MM.1S (cell line): ENCODE results near the gene SH3BP2.

Source experiments
- DNase-seq: peaks from one replicate; pipeline ENCODE4 v3.0.0-alpha.2; 2015
- H2AFZ ChIP-seq: fragments of 300-600 bp; sonication (generic); 2 replicates; pipeline ENCODE4 v1.6.0; 2016; ENCODE audit warnings: antibody characterized with exemption, low read length
- H3F3A ChIP-seq: fragments of 300-600 bp; sonication (generic); 2 replicates; pipeline ENCODE4 v1.6.1; 2016; ENCODE audit warnings: mild to moderate bottlenecking, antibody characterized with exemption, low read length, moderate library complexity, mixed read lengths; ENCODE audit not compliant: insufficient read depth
- H3K27ac ChIP-seq: fragments of 300-600 bp; sonication (generic); 2 replicates; pipeline ENCODE4 v1.5.1; 2016; ENCODE audit warnings: mild to moderate bottlenecking, low read length
- H3K27me3 ChIP-seq: fragments of 300-600 bp; sonication (generic); replicated peaks from 2 replicates; pipeline ENCODE4 v1.6.0; 2016; ENCODE audit warnings: low read length; ENCODE audit not compliant: insufficient read depth
- H3K36me3 ChIP-seq: fragments of 300-600 bp; sonication (generic); replicated peaks from 2 replicates; pipeline ENCODE4 v1.6.1; 2016; ENCODE audit warnings: mild to moderate bottlenecking, low read length, mixed read lengths; ENCODE audit not compliant: insufficient read depth
- H3K4me1 ChIP-seq: fragments of 300-600 bp; sonication (generic); 2 replicates; pipeline ENCODE4 v1.6.1; 2016; ENCODE audit warnings: low read length, mixed read lengths
- H3K4me2 ChIP-seq: fragments of 300-600 bp; sonication (generic); 2 replicates; pipeline ENCODE4 v1.6.0; 2016; ENCODE audit warnings: low read depth, low read length
- H3K4me3 ChIP-seq: fragments of 300-600 bp; sonication (generic); 2 replicates; pipeline ENCODE4 v1.5.1; 2016; ENCODE audit warnings: low read length, mixed read lengths
- H3K79me2 ChIP-seq: fragments of 300-600 bp; sonication (generic); 2 replicates; pipeline ENCODE4 v1.6.1; 2016; ENCODE audit warnings: mixed run types, low read length, mixed read lengths
- H3K9ac ChIP-seq: fragments of 300-600 bp; sonication (generic); 2 replicates; pipeline ENCODE4 v1.6.1; 2016; ENCODE audit warnings: low read length, mixed read lengths
- H3K9me2 ChIP-seq: fragments of 300-600 bp; sonication (generic); replicated peaks from 2 replicates; pipeline ENCODE4 v1.6.1; 2016; ENCODE audit warnings: mild to moderate bottlenecking, low read length, mixed read lengths; ENCODE audit not compliant: insufficient read depth
- H3K9me3 ChIP-seq: fragments of 300-600 bp; sonication (generic); replicated peaks from 2 replicates; pipeline ENCODE4 v1.6.1; 2016; ENCODE audit warnings: mild to moderate bottlenecking, low read length, mixed read lengths; ENCODE audit not compliant: insufficient read depth
- H4K20me1 ChIP-seq: fragments of 300-600 bp; sonication (generic); 2 replicates; pipeline ENCODE4 v1.6.1; 2016; ENCODE audit warnings: mild to moderate bottlenecking, low read length, moderate library complexity, mixed read lengths; ENCODE audit not compliant: insufficient read depth
- CTCF ChIP-seq: fragments of 300-600 bp; sonication (generic); IDR thresholded peaks from 2 replicates; pipeline ENCODE4 v1.5.1; 2016; ENCODE audit warnings: antibody characterized with exemption, low read length, mixed read lengths
- EZH2 ChIP-seq: fragments of 300-600 bp; sonication (generic); optimal IDR thresholded peaks from 2 replicates; pipeline ENCODE3; 2017; ENCODE audit warnings: low read depth, mild to moderate bottlenecking, antibody characterized with exemption, low read length, mixed read lengths
- EZH2phosphoT487 ChIP-seq: fragments of 300-600 bp; sonication (generic); IDR thresholded peaks from 2 replicates; pipeline ENCODE4 v1.6.1; 2018; ENCODE audit warnings: antibody characterized with exemption, low read length

SH3BP2 gene

GRCh38 chr4:2830632-2831610, 38.0 kb downstream of the SH3BP2 start:
- no peaks in the 10 kb centered on the region for H3F3A ChIP-seq
- TF ChIP-seq EZH2 (no peak), CTCF (no peak), EZH2phosphoT487 (no peak)
- DNase-seq, result no peak
- no peaks in the 10 kb centered on the region for H3K9me2 ChIP-seq
- H2AFZ ChIP-seq, result no peak overlapping the region
- no peak overlapping the region for H3K4me2 ChIP-seq
- no peaks in the 10 kb centered on the region for H3K36me3 ChIP-seq
- H4K20me1 ChIP-seq, result no peaks in the 10 kb centered on the region
- H3K9ac ChIP-seq, result no peak overlapping the region
- H3K27me3 ChIP-seq, result no peaks in the 10 kb centered on the region
- H3K4me1 ChIP-seq, result no peaks in the 10 kb centered on the region
- no peaks in the 10 kb centered on the region for H3K9me3 ChIP-seq
- no peak overlapping the region for H3K27ac ChIP-seq
- H3K79me2 ChIP-seq, result no peaks in the 10 kb centered on the region
- no peak overlapping the region for H3K4me3 ChIP-seq

GRCh38 chr4:2831611-2832308, 38.9 kb downstream of the SH3BP2 start:
- Histone ChIP-seq H3K9me2 (no peaks in the 10 kb centered on the region), H3K9me3 (no peaks in the 10 kb centered on the region), H3K4me3 (no peak overlapping the region), H4K20me1 (no peaks in the 10 kb centered on the region), H3K27me3 (no peaks in the 10 kb centered on the region), H3F3A (no peaks in the 10 kb centered on the region), H3K4me2 (no peak overlapping the region), H3K27ac (no peak overlapping the region), H3K79me2 (no peaks in the 10 kb centered on the region), H3K9ac (no peak overlapping the region), H2AFZ (no peak overlapping the region), H3K36me3 (no peaks in the 10 kb centered on the region), H3K4me1 (no peaks in the 10 kb centered on the region)
- no peak for DNase-seq
- no peak for TF ChIP-seq EZH2phosphoT487

GRCh38 chr4:2832309-2832980, 39.6 kb downstream of the SH3BP2 start:
- TF ChIP-seq CTCF, result no peak
- no peak for TF ChIP-seq EZH2
- TF ChIP-seq EZH2phosphoT487, result no peak
- Histone ChIP-seq H3K27me3 (no peaks in the 10 kb centered on the region), H3F3A (no peaks in the 10 kb centered on the region), H2AFZ (no peak overlapping the region), H3K4me3 (no peak overlapping the region), H4K20me1 (no peaks in the 10 kb centered on the region), H3K79me2 (no peaks in the 10 kb centered on the region), H3K4me2 (no peak overlapping the region), H3K9ac (no peak overlapping the region), H3K4me1 (no peaks in the 10 kb centered on the region), H3K27ac (no peak overlapping the region), H3K36me3 (no peaks in the 10 kb centered on the region), H3K9me3 (no peaks in the 10 kb centered on the region), H3K9me2 (no peaks in the 10 kb centered on the region)
- no peak for DNase-seq
